HG03575 (cell line): ENCODE results near the gene ASZ1.
"Not testable (repeated sequence)": the region's sequence is repeated elsewhere in the genome, so short reads cannot be mapped to it uniquely, and the experiment has no call there.

Experiments
- ATAC-seq: cut with Tn5 transposase; IDR thresholded peaks from one replicate; pipeline ENCODE4 v1.9.1; 2021; ENCODE audit not compliant: unreplicated experiment, insufficient number of reproducible peaks, low FRiP score; ENCODE audit errors: extremely low read depth

Gene ASZ1, protein sequence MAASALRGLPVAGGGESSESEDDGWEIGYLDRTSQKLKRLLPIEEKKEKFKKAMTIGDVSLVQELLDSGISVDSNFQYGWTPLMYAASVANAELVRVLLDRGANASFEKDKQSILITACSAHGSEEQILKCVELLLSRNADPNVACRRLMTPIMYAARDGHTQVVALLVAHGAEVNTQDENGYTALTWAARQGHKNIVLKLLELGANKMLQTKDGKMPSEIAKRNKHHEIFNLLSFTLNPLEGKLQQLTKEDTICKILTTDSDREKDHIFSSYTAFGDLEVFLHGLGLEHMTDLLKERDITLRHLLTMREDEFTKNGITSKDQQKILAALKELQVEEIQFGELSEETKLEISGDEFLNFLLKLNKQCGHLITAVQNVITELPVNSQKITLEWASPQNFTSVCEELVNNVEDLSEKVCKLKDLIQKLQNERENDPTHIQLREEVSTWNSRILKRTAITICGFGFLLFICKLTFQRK

DNA sequence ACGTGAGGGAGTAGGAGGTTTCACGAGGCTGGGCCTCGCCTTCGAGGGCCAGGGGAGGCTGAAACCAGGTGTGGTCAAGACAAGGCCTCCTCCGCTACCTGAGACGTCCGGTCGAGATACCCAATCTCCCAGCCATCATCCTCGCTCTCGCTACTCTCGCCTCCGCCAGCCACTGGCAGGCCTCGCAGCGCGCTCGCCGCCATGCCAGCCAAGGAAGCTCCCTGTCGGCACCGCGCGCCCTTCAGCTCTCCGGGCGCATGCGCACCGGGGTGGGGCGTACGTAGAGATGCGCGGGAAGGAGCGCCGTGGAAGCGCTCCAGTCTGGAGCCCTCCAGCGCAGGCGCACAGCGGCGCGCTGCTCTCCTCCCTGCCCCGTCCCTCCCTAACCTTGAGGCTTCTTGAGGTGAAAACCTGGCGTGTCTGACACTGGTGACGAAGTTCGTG is at the start of gene ASZ1:
ASZ1 (minus strand) TSS at position 236 of the 444 bp plus-strand sequence; CDS start at position 203, 33 bp downstream.
- no peak for ATAC-seq

DNA sequence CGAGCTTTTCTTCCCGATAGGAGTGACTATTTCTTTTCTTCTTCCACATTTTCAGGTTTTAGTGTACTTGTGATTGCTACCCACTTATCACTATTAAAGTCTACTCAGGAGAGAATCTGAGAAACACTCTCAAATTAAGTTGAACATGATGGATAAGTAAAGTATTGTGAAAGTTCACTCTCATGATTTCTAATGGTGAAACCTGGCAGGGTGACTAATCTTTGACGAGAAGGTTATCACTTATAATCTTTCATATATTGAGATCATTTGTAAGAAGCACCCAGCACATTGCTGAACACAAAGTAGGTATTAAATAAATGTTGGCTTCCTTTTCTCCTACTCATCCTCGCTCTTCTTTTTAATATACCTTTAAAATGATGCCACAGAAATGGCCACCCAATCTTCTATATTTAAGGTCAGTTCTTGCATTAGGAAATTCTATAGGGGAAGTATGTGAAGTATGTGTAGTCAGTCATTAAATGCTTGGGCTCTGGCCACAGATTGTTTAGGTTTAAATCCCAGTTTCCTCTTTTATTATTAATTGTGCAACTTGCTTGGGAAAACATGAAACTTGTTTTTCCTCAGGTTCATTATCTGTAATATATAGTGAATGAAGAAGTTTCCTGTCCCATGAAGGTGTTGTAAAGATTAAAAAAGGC is 49.4 kb upstream of the ASZ1 start:
- ATAC-seq, result no peak

DNA sequence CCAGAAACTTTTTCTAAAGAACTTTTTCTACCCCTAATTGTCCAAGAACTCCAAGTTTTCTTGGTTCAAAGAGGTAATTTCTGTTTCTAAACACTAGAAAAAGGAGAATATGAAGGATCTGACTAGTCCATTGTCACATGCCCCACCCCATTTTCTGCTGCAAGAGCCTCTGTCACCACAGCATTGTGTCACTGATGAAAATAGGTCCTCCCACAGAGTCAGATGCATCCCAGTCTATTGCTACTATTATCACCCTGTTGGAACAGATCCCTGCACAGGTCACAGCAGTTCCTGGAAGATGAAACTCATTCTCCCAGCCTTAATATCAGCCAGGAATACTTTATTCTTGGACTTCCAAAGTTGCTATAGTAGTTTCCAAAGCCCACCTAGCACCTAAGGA is 45.0 kb upstream of the ASZ1 start:
- no peak for ATAC-seq

DNA sequence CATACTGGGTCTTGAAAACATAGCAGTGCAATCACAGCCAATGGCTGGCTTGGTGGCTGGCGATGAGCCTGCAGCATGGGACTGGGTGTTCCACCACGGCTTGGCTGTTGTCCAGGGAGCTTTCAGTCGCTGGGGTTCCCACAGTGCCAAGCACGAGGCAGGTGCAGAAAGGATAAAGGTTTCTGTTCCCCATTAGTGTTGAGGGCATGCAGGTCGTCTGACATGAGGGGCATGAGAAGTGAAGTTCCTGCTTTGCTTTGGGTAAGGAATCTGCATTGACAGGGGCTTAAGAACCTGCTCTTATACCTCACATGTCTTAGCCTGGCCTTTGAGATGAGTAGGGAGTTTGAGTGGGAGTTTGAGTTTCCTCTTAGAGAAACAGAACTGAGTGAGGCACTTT is 43.5 kb upstream of the ASZ1 start:
- ATAC-seq, result peak; percentile 61

DNA sequence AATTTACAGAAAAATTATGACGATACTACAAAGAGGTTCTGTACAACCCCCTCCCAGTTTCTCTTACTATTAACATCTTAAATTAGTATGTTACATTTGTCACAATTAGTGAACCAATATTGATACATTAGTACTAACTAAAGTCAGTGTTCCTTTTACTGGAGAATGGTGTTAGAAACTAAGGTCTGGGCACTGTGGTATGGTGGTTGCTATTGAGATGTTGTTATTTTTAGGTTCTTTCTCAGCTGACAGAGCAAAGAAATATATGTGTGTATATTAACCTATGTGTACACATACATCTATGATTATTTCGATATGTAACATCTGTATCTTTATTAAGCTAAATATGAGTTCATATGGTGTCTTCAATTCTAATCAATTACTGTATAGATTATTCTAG is 40.9 kb upstream of the ASZ1 start:
- ATAC-seq, result no peak

DNA sequence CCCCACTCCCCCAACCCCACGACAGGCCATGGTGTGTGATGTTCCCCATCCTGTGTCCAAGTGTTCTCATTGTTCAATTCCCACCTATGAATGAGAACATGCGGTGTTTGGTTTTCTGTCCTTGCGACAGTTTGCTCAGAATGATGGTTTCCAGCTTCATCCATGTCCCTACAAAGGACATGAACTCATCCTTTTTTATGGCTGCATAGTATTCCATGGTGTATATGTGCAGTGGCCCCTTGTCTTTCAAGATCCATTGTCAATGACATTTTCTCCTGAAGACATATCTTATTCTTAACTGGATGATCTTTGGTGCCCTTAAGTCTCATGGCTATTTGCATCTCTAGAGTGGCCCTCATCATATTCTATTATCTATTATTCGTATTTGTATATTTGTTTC is 33.5 kb upstream of the ASZ1 start:
- not testable (repeated sequence) for ATAC-seq

DNA sequence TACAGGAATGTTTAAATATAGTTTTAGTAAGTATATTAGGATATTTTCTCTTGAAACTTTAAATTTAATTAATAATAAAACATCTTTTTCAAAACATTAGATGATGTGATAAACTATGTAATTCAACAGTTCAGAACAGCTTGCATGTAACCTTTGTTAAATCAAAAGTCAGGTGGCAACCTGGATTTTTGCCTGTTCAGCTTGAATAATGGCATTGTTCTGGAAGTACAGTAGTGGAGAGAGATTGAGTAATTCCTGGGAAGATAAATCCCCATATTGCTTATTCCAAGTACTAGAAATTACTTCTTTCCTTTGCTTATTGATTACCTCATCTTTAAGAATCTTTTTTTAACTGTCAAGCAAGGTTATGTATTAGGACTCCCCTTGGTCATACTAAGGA is 32.4 kb upstream of the ASZ1 start:
- no peak for ATAC-seq

DNA sequence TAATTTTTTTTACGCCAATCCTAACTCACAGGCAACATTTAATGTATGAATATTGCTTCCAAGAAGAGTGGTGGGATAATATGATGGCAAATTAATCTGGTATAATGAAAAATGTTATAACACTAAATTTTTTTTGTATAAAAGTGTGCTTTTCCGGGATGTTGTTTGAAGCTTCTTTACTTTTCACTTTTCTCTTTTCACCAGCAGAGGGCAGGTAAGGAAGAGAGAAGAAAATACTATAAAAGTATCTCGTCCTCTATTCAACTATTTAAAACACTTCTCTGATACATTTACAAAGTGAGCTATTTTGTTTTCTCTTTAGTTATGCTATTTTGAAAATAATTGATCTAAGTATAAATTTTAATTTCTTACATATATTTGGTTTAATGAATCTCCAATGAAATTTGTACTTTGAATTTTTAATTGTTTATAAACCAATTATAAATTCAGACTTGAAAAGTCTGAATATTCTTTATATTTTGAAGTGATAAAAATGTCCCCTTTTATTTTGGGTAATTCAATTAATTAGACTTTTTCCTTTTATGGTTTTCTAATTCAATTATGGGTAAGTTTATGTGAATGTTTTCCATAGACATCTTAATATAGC is 31.8 kb upstream of the ASZ1 start:
- no peak for ATAC-seq

DNA sequence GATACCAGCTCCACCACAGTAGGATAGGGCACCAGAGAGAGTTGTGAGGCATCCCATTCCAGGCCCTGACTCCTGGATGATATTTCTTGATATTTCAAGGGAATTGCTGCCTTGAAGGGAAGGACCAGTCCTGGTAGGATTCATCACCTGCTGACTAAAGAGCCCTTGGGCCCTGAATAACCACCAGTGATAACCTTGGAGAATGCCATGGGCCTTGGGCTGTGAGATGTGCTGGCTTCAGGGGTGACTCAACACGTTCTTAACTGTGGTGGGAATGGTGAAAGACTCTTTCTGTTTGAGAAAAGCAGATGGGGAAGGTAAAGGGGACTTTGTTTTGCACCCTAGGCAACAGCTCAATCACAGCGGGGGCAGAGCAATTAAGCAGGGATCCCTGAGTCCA is 21.4 kb upstream of the ASZ1 start:
- no peak for ATAC-seq

DNA sequence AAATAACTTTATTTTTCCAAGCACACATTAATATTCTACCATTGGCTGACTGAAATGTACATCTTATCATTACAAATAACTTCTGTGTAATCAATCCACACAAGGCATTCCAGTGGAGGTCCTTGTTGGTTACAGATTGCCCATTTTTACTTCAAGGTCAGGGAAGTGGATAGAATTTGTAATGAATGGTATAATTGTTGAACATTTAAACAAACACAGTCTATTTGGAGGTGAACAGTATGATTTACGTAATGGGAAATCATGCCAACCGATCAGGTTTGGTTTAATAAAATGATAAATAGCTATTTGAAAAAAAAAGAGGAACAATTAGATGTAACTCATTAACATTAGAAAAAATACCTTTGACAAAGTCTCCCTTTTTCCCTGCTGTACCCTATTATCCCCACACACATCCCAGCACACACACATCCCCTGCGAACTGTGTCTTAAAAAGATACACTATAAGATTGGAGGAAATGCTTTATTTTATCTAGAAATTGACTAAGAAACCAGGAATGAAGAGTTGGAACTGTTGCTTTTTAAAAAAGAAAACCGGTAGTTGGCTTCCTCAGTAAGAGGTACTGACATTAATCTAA is 19.0 kb upstream of the ASZ1 start:
- ATAC-seq, result no peak

DNA sequence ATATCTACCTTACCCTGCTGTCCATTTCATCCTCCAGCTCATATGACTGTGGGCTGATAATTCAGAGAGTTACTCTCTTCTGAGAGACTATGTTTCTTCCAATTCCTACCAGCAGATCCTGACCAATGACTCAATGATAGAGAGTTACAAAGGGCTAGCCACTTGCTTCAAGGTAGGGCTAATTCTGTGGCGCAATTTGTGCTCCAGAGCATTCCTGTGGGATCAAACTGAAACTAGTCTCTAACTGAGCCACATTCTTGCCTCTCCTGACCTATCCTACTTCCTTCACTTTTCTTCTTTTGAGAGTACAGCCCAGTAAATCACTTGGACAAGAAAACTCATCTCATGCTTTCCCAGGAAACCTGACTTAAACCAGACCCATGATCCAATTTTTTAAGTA is 17.9 kb upstream of the ASZ1 start:
- ATAC-seq, result no peak

DNA sequence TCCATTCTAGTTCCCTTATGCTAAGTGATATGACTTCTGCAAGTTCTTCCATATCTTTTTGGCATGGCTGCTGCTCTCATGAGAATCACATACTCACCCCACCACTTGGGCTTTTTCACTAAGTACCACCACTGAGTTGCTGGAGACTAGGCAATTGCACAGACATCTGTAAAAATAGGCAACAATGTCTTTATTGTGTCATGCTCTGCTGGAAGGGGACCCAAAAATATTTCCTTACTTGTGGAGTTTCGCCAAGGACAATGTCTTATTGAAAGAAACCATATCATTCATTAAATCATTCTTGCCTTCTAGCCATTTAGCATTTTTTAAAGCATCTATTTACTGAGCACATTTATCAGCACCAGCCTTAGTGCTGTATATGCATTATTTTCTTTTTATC is 17.4 kb upstream of the ASZ1 start:
- no peak for ATAC-seq

DNA sequence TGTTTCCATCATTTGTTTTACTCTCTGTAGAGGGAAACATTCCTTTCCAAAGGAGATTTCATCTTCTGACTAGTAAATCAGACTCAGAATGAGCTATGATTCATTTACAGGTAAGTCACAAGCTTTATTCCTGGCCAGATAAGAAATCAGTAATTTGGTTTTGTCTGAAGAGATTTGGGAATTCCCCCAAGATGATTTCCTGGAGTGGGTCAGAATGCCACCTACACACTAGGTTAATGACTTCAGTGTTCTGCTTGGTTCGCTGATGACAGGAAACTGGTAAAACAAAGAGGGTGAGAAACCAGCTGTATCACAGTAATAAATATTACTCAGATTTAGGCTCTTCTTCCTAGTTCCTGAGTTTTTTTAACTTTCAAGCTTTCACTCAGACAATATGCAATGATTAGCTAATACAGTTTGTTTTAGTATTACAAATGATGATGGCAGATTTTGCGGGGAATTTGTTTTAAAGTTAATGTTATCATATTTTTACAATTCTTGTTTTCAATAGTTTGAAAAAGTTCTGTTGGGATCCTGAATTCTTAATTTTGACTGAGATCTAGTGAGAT is 8.3 kb upstream of the ASZ1 start:
- ATAC-seq, result peak; percentile 94

DNA sequence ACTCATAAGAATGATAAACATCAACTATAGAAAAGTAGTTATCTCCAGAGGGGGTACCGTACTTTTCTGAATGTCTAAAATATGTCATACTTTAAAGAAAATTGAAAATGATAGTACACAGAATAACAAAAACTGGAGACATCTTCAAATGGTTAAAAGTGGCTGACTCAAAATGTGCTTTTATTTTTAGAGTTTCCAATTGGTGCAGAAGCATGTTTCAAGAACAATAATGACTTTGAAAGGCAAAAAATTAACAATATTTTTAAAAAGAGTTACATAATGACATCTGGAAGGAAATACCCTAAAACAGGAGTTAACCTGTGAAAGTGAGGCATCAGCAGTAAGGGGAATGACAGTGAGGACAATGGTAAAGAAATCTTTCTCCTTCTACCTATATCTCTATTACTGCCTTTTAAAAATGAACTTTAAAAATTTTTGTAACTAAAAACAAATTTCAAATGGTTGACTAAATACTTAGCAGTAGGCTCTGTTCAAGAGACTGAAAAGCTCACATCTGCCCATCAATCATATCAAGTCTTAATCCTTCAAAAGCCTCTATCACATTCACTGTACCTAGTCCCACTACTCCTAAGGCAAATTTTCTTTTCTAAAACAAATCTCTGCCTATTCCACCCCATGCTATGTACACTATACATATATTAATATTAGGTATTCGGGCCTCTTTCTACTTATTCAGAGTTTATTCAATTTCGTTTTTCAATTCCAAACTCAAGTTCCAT is 3.0 kb downstream of the ASZ1 start:
- ATAC-seq, result peak; percentile 77

DNA sequence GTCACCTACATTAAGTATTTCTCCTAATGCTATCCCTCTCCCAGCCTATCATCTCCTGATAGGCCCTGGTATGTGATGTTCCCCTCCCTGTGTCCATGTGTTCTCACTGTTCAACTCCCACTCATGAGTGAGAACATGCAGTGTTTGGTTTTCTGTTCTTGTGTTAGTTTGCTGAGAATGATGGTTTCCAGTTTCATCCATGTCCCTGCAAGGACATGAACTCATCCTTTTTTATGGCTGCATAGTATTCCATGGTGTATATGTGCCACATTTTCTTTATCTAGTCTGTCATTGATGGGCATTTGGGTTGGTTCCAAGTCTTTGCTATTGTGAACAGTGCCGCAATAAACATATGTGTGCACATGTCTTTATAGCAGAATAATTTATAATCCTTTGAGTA is 12.7 kb downstream of the ASZ1 start:
- ATAC-seq, result not testable (repeated sequence)

DNA sequence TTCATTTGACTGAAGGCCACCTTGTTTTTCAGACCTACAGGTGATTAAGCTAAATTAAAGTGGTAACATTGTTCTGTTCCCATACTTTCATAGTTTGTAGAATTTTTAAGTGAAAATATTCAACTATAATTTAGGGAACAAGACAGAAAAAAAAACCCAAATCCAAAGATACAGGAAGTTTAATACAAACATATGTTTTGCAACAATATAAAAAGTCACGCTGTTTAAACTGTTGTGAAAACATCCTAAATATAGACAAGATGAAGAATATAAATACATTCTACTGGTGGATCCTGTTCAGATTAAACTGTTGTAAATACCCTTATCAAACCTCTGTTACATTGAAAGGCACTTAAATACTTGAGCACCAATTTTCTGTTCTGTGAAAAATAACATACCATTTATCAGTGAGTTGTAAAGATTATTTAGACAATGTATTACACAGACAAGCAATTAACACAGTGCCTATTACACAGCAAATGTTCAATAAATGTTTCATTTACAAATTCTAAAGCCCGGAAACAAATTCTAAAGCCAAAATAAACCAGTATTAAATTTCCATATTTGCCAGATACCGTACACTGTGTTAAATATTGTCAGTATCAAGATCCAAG is 14.2 kb downstream of the ASZ1 start:
- no peak for ATAC-seq

DNA sequence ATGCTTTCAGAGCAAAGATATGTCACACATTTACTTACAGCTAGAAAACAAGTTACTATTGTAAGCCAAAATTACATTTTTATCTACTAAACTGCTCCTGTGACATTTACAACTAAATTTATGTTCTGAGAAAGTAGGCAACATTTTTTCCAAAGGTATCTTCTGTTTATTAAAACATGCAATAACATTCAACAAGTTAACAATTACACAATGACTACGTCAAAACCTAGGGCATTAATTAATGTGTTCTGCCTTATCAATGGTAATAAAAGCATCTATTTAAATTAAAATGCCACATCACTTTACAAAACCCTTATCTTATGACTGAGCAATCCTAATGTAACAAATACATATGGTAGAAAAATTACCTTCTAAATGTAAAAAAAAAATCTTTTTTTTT is 14.9 kb downstream of the ASZ1 start:
- ATAC-seq, result no peak

DNA sequence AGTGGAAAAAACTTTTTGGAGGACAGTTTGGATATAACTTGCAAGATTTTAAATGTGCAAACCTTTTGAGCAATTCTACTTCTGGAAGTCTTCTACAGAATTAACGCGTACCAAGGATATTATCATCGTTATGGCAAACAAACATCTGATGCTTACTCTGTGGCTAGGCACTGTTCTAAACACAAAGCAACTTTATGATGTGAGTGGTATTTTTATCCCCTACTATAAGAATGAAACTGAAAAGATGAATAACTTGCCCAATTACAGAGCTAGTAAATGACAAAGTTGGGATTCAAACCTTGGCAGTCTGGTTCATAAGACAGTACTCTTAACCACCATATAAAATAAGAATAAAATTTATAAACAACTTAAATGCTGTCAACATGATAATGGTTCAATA is 15.8 kb downstream of the ASZ1 start:
- peak; percentile 78 for ATAC-seq
